Astrocyte (in vitro differentiated cells and primary cell): Measurements from ENCODE around the gene RPS3.

ENCODE experiments used
- CTCF ChIP-seq: IDR thresholded peaks from 2 replicates; pipeline ENCODE4 v1.5.1; 2011; ENCODE audit warnings: low read depth, mild to moderate bottlenecking, inconsistent platforms, low read length, moderate library complexity; ENCODE audit not compliant: insufficient read depth
- EZH2 ChIP-seq: IDR thresholded peaks from 2 replicates; pipeline ENCODE4 v1.6.1; 2012; ENCODE audit warnings: mild to moderate bottlenecking, low read length, inconsistent platforms; ENCODE audit not compliant: insufficient read depth

- TF ChIP-seq EZH2 (no peak), CTCF (no peak)
Observed at GRCh38 chr11:75437966-75438659, 38.8 kb downstream of the RPS3 start.
